ENCODE measurements around the gene CFDP1.
"Not testable (repeated sequence)": the region's sequence is repeated elsewhere in the genome, so short reads cannot be mapped to it uniquely, and the experiment has no call there.

Gene CFDP1

GRCh38 chr16:75432828-75433731 lies at the start of gene CFDP1:
TSS of gene CFDP1 (minus strand) at chr16:75433503. CDS start at chr16:75433352, 151 bp downstream.
- DNase-seq = peak; percentile 94 to 98

GRCh38 chr16:75482434-75483205 lies 49.3 kb upstream of the CFDP1 start:
- DNase-seq = no peak

- DNase-seq = no peak
These were observed 48.2 kb upstream of the CFDP1 start for GRCh38 chr16:75481475-75481874.

- no peak for DNase-seq
These were observed 46.2 kb upstream of the CFDP1 start for GRCh38 chr16:75479421-75479990.

- DNase-seq = no peak
These were observed 45.4 kb upstream of the CFDP1 start for GRCh38 chr16:75478480-75479345.

- DNase-seq = peak; percentile 62 to 84
These were observed 44.6 kb upstream of the CFDP1 start for GRCh38 chr16:75477680-75478473.

- DNase-seq = no peak
These were observed 43.5 kb upstream of the CFDP1 start for GRCh38 chr16:75476817-75477216.

- peak in 1 of 2 donors; percentile 9 for DNase-seq
These were observed 42.1 kb upstream of the CFDP1 start for GRCh38 chr16:75475420-75475847.

- no peak for DNase-seq
These were observed 39.9 kb upstream of the CFDP1 start for GRCh38 chr16:75472908-75473877.

GRCh38 chr16:75471723-75472633 lies 38.7 kb upstream of the CFDP1 start:
- peak; percentile 57 to 78 for DNase-seq

GRCh38 chr16:75466760-75467159 lies 33.5 kb upstream of the CFDP1 start:
- no peak for DNase-seq

- peak; percentile 98 to 100 for DNase-seq
These were observed 31.0 kb upstream of the CFDP1 start, which contains the start of gene TMEM170A for GRCh38 chr16:75464122-75464918. TSS of gene TMEM170A (minus strand) at chr16:75464689. CDS start at chr16:75464600, 89 bp downstream.

GRCh38 chr16:75463389-75464121 lies 30.3 kb upstream of the CFDP1 start:
- not testable (repeated sequence) for DNase-seq

GRCh38 chr16:75462806-75463205 lies 29.5 kb upstream of the CFDP1 start:
- DNase-seq = peak; percentile 43 to 55

- DNase-seq = no peak
These were observed 28.3 kb upstream of the CFDP1 start for GRCh38 chr16:75461575-75461974.

GRCh38 chr16:75460446-75460845 lies 27.1 kb upstream of the CFDP1 start:
- no peak for DNase-seq

- no peak for DNase-seq
These were observed 26.4 kb upstream of the CFDP1 start for GRCh38 chr16:75459691-75460090.
